Measurements from ENCODE around the gene IL36B.

DNA sequence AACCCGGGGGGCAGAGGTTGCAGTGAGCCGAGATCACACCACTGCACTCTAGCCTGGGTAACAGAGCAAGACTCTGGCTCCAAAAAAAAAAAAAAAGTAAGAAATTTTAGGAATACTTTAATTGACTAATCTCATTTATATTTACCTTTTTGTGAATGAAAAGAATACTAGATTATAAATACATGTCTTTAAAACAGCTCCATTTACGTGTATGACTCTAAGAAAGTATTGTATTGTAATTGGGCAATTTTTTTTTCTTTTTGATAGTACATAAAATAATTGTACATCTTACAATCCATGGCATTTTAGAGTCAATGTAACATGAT is 39.4 kb downstream of the IL36B start:
- TF ChIP-seq POLR2A (IDR thresholded peaks at IDR 0.05), result no peak
- TF ChIP-seq, protein P1, sequence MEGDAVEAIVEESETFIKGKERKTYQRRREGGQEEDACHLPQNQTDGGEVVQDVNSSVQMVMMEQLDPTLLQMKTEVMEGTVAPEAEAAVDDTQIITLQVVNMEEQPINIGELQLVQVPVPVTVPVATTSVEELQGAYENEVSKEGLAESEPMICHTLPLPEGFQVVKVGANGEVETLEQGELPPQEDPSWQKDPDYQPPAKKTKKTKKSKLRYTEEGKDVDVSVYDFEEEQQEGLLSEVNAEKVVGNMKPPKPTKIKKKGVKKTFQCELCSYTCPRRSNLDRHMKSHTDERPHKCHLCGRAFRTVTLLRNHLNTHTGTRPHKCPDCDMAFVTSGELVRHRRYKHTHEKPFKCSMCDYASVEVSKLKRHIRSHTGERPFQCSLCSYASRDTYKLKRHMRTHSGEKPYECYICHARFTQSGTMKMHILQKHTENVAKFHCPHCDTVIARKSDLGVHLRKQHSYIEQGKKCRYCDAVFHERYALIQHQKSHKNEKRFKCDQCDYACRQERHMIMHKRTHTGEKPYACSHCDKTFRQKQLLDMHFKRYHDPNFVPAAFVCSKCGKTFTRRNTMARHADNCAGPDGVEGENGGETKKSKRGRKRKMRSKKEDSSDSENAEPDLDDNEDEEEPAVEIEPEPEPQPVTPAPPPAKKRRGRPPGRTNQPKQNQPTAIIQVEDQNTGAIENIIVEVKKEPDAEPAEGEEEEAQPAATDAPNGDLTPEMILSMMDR (IDR thresholded peaks at IDR 0.05), result no peak
